Bronchial epithelial cell (primary cell): Measurements from ENCODE around the gene FARP1. TPM values are rescaled to one million over a fixed set of nuclear protein-coding genes. Genes with fewer than 3 reads are reported as not detected.

ENCODE experiments used
- DNase-seq: peaks from one replicate; pipeline ENCODE4 v3.0.0-alpha.2; 2010; ENCODE audit warnings: low read depth
- FAIRE-seq: peaks from 2 replicates; lab custom pipeline; 2011; peaks lifted over from hg19 to GRCh38; lab: Jason Lieb, UNC
- H3K27me3 ChIP-seq: 2 replicates; pipeline ENCODE4 v1.5.1; 2011; ENCODE audit warnings: low read length; ENCODE audit not compliant: control insufficient read depth, insufficient read depth
- H3K36me3 ChIP-seq: 2 replicates; pipeline ENCODE4 v1.5.1; 2011; ENCODE audit warnings: low read length; ENCODE audit not compliant: control insufficient read depth, insufficient read depth
- H3K4me3 ChIP-seq: 2 replicates; pipeline ENCODE4 v1.5.1; 2011; ENCODE audit warnings: mild to moderate bottlenecking, low read depth, low read length, control low read depth
- CTCF ChIP-seq: IDR thresholded peaks from 2 replicates; pipeline ENCODE4 v1.5.1; 2011; ENCODE audit warnings: mild to moderate bottlenecking, moderate library complexity, low read length, control low read depth, inconsistent platforms; ENCODE audit not compliant: insufficient read depth, severe bottlenecking
- total RNA-seq: library from RNA; depleted of rRNA; stranded (reverse); fragments of >200 nt; gene quantifications from 2 replicates; pipeline ENCODE4 v1.2.1, GENCODE V29; 2014

Gene FARP1
- total RNA-seq, 1 donor from 2014 or later, result 11.1 TPM

- no peak overlapping the region for H3K4me3 ChIP-seq
- FAIRE-seq (peak; percentile 86), DNase-seq (peak; percentile 82)
- H3K36me3 ChIP-seq, result peaks cover 2% of the 10 kb centered on the region
- TF ChIP-seq CTCF, result no peak
- no peaks in the 10 kb centered on the region for H3K27me3 ChIP-seq
Measured at GRCh38 chr13:98443329-98443728, 300.4 kb downstream of the FARP1 start.

GRCh38 chr13:98443800-98444325 is 301.0 kb downstream of the FARP1 start:
- H3K4me3 ChIP-seq, result no peak overlapping the region
- peaks cover 2% of the 10 kb centered on the region for H3K36me3 ChIP-seq
- FAIRE-seq (no peak), DNase-seq (no peak)
- TF ChIP-seq CTCF, result no peak
- no peaks in the 10 kb centered on the region for H3K27me3 ChIP-seq

- TF ChIP-seq CTCF, result no peak
- no peak for DNase-seq
- H3K36me3 ChIP-seq, result peaks cover 2% of the 10 kb centered on the region
- FAIRE-seq, result no peak
- no peaks in the 10 kb centered on the region for H3K27me3 ChIP-seq
- no peak overlapping the region for H3K4me3 ChIP-seq
Measured at GRCh38 chr13:98444381-98444780, 301.5 kb downstream of the FARP1 start.

GRCh38 chr13:98445340-98446233 is 302.7 kb downstream of the FARP1 start:
- no peak for FAIRE-seq
- Histone ChIP-seq H3K36me3 (peaks cover 2% of the 10 kb centered on the region), H3K4me3 (no peak overlapping the region), H3K27me3 (no peaks in the 10 kb centered on the region)
- TF ChIP-seq CTCF, result peak; percentile 99
- peak; percentile 53 for DNase-seq

- Histone ChIP-seq H3K4me3 (no peak overlapping the region), H3K27me3 (no peaks in the 10 kb centered on the region), H3K36me3 (peaks cover 4% of the 10 kb centered on the region)
- TF ChIP-seq CTCF, result no peak
- DNase-seq (no peak), FAIRE-seq (no peak)
Measured at GRCh38 chr13:98446234-98446621, 303.3 kb downstream of the FARP1 start.

GRCh38 chr13:98447130-98447529 is 304.2 kb downstream of the FARP1 start:
- Histone ChIP-seq H3K4me3 (no peak overlapping the region), H3K36me3 (peaks cover 8% of the 10 kb centered on the region), H3K27me3 (no peaks in the 10 kb centered on the region)
- FAIRE-seq, result no peak
- TF ChIP-seq CTCF, result no peak
- DNase-seq, result no peak
